Skeletal muscle satellite cell (primary cell): ENCODE measurements around the gene KIR3DL2. TPM values are rescaled to one million over a fixed set of nuclear protein-coding genes. Genes with fewer than 3 reads are reported as not detected.
"Not testable (repeated sequence)": the region's sequence is repeated elsewhere in the genome, so short reads cannot be mapped to it uniquely, and the experiment has no call there.

Experiments
- H3K27me3 ChIP-seq: 2 replicates; pipeline ENCODE4 v1.7.0; 2013; ENCODE audit warnings: low read length; ENCODE audit not compliant: control insufficient read depth, insufficient read depth
- H3K36me3 ChIP-seq: 2 replicates; pipeline ENCODE4 v1.7.0; 2013; ENCODE audit warnings: mild to moderate bottlenecking, control low read depth, low read length; ENCODE audit not compliant: insufficient read depth
- H3K4me1 ChIP-seq: 2 replicates; pipeline ENCODE4 v1.7.0; 2013; ENCODE audit warnings: low read length; ENCODE audit not compliant: control insufficient read depth, insufficient read depth
- H3K4me2 ChIP-seq: 2 replicates; pipeline ENCODE4 v1.7.0; 2013; ENCODE audit warnings: mild to moderate bottlenecking, low read length
- H3K4me3 ChIP-seq: 2 replicates; pipeline ENCODE4 v1.7.0; 2013; ENCODE audit warnings: low read length
- H3K9ac ChIP-seq: 2 replicates; pipeline ENCODE4 v1.7.0; 2013; ENCODE audit warnings: mild to moderate bottlenecking, low read depth, low read length, moderate library complexity
- H3K9me3 ChIP-seq: replicated peaks from 2 replicates; pipeline ENCODE4 v1.7.0; 2013; ENCODE audit warnings: mild to moderate bottlenecking, control low read depth, low read length
- total RNA-seq: library from RNA; depleted of rRNA; stranded (reverse); fragments of >200 nt; gene quantifications from 2 replicates; pipeline ENCODE4 v1.2.3, GENCODE V29; 2012; rRNA removed

Gene KIR3DL2
- total RNA-seq = not detected in 2 replicates

GRCh38 chr19:54850061-54850640 is at the start of gene KIR3DL2:
Gene KIR3DL2, plus strand, starts transcription at chr19:54850443. Its CDS starts 33 bp downstream, at chr19:54850476.
- H3K4me1 ChIP-seq, H3K9ac ChIP-seq, H3K4me3 ChIP-seq, H3K9me3 ChIP-seq, H3K36me3 ChIP-seq, H3K4me2 ChIP-seq, H3K27me3 ChIP-seq: not testable (repeated sequence)

GRCh38 chr19:54803410-54803809 is 46.8 kb upstream of the KIR3DL2 start, which contains the start of gene KIR2DL4:
Gene KIR2DL4, plus strand, starts transcription at chr19:54803610. Its CDS starts 42 bp downstream, at chr19:54803652.
- no peak within 1 kb of the TSS for H3K4me3 ChIP-seq
- no peak within 1 kb of the TSS for H3K4me2 ChIP-seq
- no peaks in the 10 kb centered on the region for H3K4me1 ChIP-seq
- no peak within 1 kb of the TSS for H3K9ac ChIP-seq
- H3K9me3 ChIP-seq = peaks cover 8% of the 10 kb centered on the region
- no peaks in the 10 kb centered on the region for H3K27me3 ChIP-seq
- no peaks in the 10 kb centered on the region for H3K36me3 ChIP-seq

GRCh38 chr19:54804101-54804500 is 46.1 kb upstream of the KIR3DL2 start:
- no peaks in the 10 kb centered on the region for H3K36me3 ChIP-seq
- no peak overlapping the region for H3K9ac ChIP-seq
- H3K4me1 ChIP-seq = no peaks in the 10 kb centered on the region
- no peak overlapping the region for H3K4me3 ChIP-seq
- H3K9me3 ChIP-seq = peaks cover 8% of the 10 kb centered on the region
- H3K27me3 ChIP-seq = no peaks in the 10 kb centered on the region
- H3K4me2 ChIP-seq = no peak overlapping the region

- Histone ChIP-seq H3K9me3 (peaks cover 8% of the 10 kb centered on the region), H3K4me2 (no peak overlapping the region)
These were observed 45.7 kb upstream of the KIR3DL2 start for GRCh38 chr19:54804571-54804970.

GRCh38 chr19:54805665-54806515 is 44.4 kb upstream of the KIR3DL2 start:
- Histone ChIP-seq H3K27me3 (no peaks in the 10 kb centered on the region), H3K4me3 (no peak overlapping the region), H3K9me3 (peaks cover 8% of the 10 kb centered on the region), H3K4me2 (no peak overlapping the region), H3K36me3 (no peaks in the 10 kb centered on the region), H3K4me1 (no peaks in the 10 kb centered on the region), H3K9ac (no peak overlapping the region)

More at GRCh38 chr19:54804571-54804970, 45.7 kb upstream of the KIR3DL2 start:
- Histone ChIP-seq H3K27me3 (no peaks in the 10 kb centered on the region), H3K4me3 (no peak overlapping the region), H3K9ac (no peak overlapping the region), H3K36me3 (no peaks in the 10 kb centered on the region), H3K4me1 (no peaks in the 10 kb centered on the region)

GRCh38 chr19:54806516-54806838 is 43.8 kb upstream of the KIR3DL2 start:
- Histone ChIP-seq H3K9ac (no peak overlapping the region), H3K36me3 (no peaks in the 10 kb centered on the region), H3K4me1 (no peaks in the 10 kb centered on the region), H3K4me3 (no peak overlapping the region), H3K4me2 (no peak overlapping the region), H3K9me3 (peaks cover 4% of the 10 kb centered on the region), H3K27me3 (no peaks in the 10 kb centered on the region)

- H3K9me3 ChIP-seq, H3K36me3 ChIP-seq, H3K4me3 ChIP-seq, H3K4me1 ChIP-seq, H3K27me3 ChIP-seq, H3K9ac ChIP-seq, H3K4me2 ChIP-seq: not testable (repeated sequence)
These were observed 35.7 kb upstream of the KIR3DL2 start for GRCh38 chr19:54814571-54814970.

GRCh38 chr19:54816251-54816650 is 34.0 kb upstream of the KIR3DL2 start, which contains the start of gene KIR3DL1:
Gene KIR3DL1, plus strand, starts transcription at chr19:54816468.
- H3K4me1 ChIP-seq, H3K9me3 ChIP-seq, H3K27me3 ChIP-seq, H3K4me2 ChIP-seq, H3K9ac ChIP-seq, H3K4me3 ChIP-seq, H3K36me3 ChIP-seq: not testable (repeated sequence)

- Histone ChIP-seq H3K9me3 (no peaks in the 10 kb centered on the region), H3K36me3 (no peaks in the 10 kb centered on the region), H3K4me1 (no peaks in the 10 kb centered on the region), H3K4me3 (no peak overlapping the region), H3K27me3 (no peaks in the 10 kb centered on the region), H3K4me2 (no peak overlapping the region), H3K9ac (no peak overlapping the region)
These were observed 32.3 kb upstream of the KIR3DL2 start for GRCh38 chr19:54817670-54818536.

GRCh38 chr19:54824416-54824815 is 25.8 kb upstream of the KIR3DL2 start:
- H3K27me3 ChIP-seq, H3K9me3 ChIP-seq, H3K4me2 ChIP-seq: not testable (repeated sequence)

GRCh38 chr19:54825326-54825725 is 24.9 kb upstream of the KIR3DL2 start:
- not testable (repeated sequence) for H3K4me1 ChIP-seq, H3K9me3 ChIP-seq, H3K4me2 ChIP-seq, H3K9ac ChIP-seq, H3K27me3 ChIP-seq, H3K4me3 ChIP-seq, H3K36me3 ChIP-seq

More at GRCh38 chr19:54824416-54824815, 25.8 kb upstream of the KIR3DL2 start:
- H3K9ac ChIP-seq, H3K36me3 ChIP-seq, H3K4me1 ChIP-seq, H3K4me3 ChIP-seq: not testable (repeated sequence)
